Gastroesophageal sphincter (tissue), 4 donors: ENCODE data around the gene KLF6. TPM values are rescaled to one million over a fixed set of nuclear protein-coding genes. Genes with fewer than 3 reads are reported as not detected.

Source experiments
- ATAC-seq: fragments of 150-250 bp; one replicate; pipeline ENCODE4 v1.9.1; 2016; ENCODE audit warnings: mild to moderate bottlenecking, moderate library complexity
- H3K27ac ChIP-seq, 4 donors: fragments of 200-600 bp; sonication (generic) in 3 of 4; 1 replicate in 3 of 4; 2 replicates in 1 of 4; pipeline ENCODE4 v1.5.1; 2016 to 2019
- H3K27me3 ChIP-seq: fragments of 200-600 bp; sonication (generic); one replicate; pipeline ENCODE4 v1.5.1; 2019
- H3K36me3 ChIP-seq, 2 donors: fragments of 200-600 bp; sonication (generic); one replicate each; pipeline ENCODE4 v1.5.1; 2019; ENCODE audit warnings: control low read depth in 1 of 2
- H3K4me1 ChIP-seq, 3 donors: fragments of 200-600 bp; sonication (generic); 1 replicate in 2 of 3; 2 replicates in 1 of 3; pipeline ENCODE4 v1.5.1; 2016 to 2019; ENCODE audit warnings: control low read depth in 2 of 3
- H3K4me3 ChIP-seq, 2 donors: fragments of 200-600 bp; sonication (generic); one replicate each; pipeline ENCODE4 v1.5.1; 2019; ENCODE audit warnings: mild to moderate bottlenecking in 1 of 2, moderate library complexity in 1 of 2
- H3K9me3 ChIP-seq, 3 donors: fragments of 200-600 bp; sonication (generic); one replicate each; pipeline ENCODE4 v1.5.1; 2017 to 2019; ENCODE audit warnings: control low read depth in 2 of 3
- EP300 ChIP-seq: sonication (generic); formaldehyde crosslinking; IDR thresholded peaks from one replicate; pipeline ENCODE4 v1.6.1; 2017; ENCODE audit warnings: antibody characterized with exemption, mild to moderate bottlenecking
- POLR2A ChIP-seq, 2 donors: fragments of 450-650 bp; IDR thresholded peaks; one replicate each; pipeline ENCODE4 v1.6.1; 2017; ENCODE audit warnings: antibody characterized with exemption in 2 of 2, mild to moderate bottlenecking in 2 of 2, moderate library complexity in 1 of 2
- POLR2AphosphoS5 ChIP-seq: sonication (generic); formaldehyde crosslinking; IDR thresholded peaks from one replicate; pipeline ENCODE4 v1.6.1; 2017; ENCODE audit warnings: antibody characterized with exemption
- WGBS, 2 donors: methylation state at CpG; one replicate each; pipeline ENCODE4 v1.1.5; 2018; ENCODE audit warnings: low coverage in 1 of 2; 5-methylcytosine and 5-hydroxymethylcytosine counted together
- total RNA-seq, 4 donors: library from RNA; depleted of rRNA; stranded (reverse); fragments of >200 nt; gene quantifications; one replicate each; pipeline ENCODE4 v1.1.0, GENCODE V29; 2016
- TF ChIP-seq, protein P1 (sequence below), 4 experiments: fragments of 200-600 bp in 2 of 4; fragments of 450-650 bp in 2 of 4; sonication (generic) in 1 of 4; IDR thresholded peaks; one replicate each; pipeline ENCODE4 v1.5.1; 2017 to 2019; ENCODE audit warnings: antibody characterized with exemption in 4 of 4, mild to moderate bottlenecking in 2 of 4, moderate library complexity in 2 of 4

KLF6 gene
- total RNA-seq, 4 donors from 2014 or later: 90.3 to 113 (median 105) TPM

DNA sequence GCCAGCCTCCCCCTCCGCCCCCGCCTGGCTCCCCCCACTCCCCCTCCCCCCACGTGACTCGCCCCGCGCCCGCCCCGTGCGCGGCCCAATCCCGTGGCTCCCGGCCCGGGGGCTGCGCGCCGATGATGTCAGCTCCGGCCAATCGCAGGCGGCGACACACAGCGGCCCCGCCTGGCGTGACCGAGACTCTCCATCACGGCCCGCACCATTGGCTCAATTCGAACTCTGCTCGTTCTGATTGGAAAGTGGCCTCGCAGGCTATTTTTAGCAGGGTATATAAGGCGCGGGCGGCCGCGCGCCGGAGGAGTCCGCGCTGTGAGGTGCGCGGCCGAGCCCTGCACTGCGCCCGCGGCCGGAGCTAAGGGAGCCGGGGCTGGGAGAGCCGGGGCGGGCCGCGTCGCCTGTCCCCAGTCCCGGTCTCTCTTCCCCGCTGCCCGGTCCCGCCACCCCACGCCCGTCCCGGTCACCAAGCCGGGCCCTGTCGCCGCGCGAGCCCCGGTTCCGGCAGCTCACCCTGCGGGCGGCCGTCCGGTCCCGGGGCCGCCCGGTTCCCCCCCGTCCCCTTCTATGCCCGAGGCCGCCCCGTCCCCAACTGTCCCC is 342 bp upstream of the KLF6 start:
- Histone ChIP-seq H3K27ac (peak overlapping the region; percentile 99 to 100 (median 100)), H3K36me3 (peaks cover 0 to 16% of the 10 kb centered on the region in 2 donors), H3K4me3 (peak overlapping the region; percentile 89 to 98), H3K27me3 (no peaks in the 10 kb centered on the region), H3K4me1 (peaks cover 0 to 25% (median 0%) of the 10 kb centered on the region in 3 donors), H3K9me3 (peaks cover 0 to 9% (median 0%) of the 10 kb centered on the region in 3 donors)
- WGBS, 2 donors: no CpG with 5 or more reads among the region's 76 CpGs
- peak; percentile 87 for ATAC-seq
- TF ChIP-seq, protein P1, sequence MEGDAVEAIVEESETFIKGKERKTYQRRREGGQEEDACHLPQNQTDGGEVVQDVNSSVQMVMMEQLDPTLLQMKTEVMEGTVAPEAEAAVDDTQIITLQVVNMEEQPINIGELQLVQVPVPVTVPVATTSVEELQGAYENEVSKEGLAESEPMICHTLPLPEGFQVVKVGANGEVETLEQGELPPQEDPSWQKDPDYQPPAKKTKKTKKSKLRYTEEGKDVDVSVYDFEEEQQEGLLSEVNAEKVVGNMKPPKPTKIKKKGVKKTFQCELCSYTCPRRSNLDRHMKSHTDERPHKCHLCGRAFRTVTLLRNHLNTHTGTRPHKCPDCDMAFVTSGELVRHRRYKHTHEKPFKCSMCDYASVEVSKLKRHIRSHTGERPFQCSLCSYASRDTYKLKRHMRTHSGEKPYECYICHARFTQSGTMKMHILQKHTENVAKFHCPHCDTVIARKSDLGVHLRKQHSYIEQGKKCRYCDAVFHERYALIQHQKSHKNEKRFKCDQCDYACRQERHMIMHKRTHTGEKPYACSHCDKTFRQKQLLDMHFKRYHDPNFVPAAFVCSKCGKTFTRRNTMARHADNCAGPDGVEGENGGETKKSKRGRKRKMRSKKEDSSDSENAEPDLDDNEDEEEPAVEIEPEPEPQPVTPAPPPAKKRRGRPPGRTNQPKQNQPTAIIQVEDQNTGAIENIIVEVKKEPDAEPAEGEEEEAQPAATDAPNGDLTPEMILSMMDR (IDR thresholded peaks at IDR 0.05): peak in 1 of 4 experiments; percentile 33
- TF ChIP-seq POLR2AphosphoS5 (peak; percentile 99), EP300 (no peak), POLR2A (IDR thresholded peaks at IDR 0.05) (peak; percentile 100)

DNA sequence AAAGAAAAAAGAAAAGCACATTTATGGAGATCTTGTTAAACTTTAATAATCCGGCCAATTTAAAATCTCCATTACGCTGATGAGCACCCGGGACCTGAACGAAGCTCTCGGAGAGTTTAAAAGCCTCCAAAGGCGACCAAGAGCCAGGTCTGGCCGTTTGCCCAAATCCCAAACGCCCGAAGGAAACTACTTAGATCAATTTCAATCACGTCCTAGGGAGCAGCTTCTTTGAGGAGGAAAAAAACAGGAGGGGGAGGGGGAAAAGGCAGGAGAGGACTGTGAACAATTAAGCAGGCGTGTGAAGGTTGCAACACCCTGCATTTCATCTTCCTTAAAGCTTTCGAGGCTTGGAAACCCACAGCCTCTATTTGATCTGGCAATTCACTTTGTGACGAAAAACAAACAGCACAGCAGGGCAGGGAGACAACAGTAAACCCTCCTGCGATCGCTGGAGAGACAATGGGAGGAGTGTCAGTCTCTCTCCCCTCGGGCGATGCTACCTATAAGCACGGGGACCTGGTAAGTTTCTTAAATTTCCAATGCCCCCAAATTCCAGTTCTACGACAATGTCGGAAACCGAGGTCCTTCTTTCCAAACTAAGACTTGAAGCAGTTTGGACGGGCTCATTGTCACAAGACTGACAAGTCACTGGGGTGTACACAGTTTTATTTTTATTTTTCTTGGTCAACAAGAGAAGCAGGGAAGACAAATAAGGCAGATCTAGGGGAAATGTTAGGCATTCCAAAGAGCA is 1.2 kb downstream of the KLF6 start:
- peak; percentile 92 for TF ChIP-seq POLR2AphosphoS5
- TF ChIP-seq, protein P1 (IDR thresholded peaks at IDR 0.05): no peak
- peak in 1 of 2 donors; percentile 70 for TF ChIP-seq POLR2A (IDR thresholded peaks at IDR 0.05)
- H3K4me1 ChIP-seq: peaks cover 6 to 39% (median 6%) of the 10 kb centered on the region in 3 donors
- H3K36me3 ChIP-seq: peaks cover 3 to 31% of the 10 kb centered on the region in 2 donors
- no peaks in the 10 kb centered on the region for H3K9me3 ChIP-seq
- WGBS, 2 donors: 0 to 1% methylated on average over 10 to 18 of the region's 22 CpGs
- no peak for ATAC-seq
- peak overlapping the region; percentile 74 to 98 for H3K4me3 ChIP-seq
- H3K27me3 ChIP-seq: no peaks in the 10 kb centered on the region
- H3K27ac ChIP-seq: peak overlapping the region; percentile 93 to 100 (median 100)

DNA sequence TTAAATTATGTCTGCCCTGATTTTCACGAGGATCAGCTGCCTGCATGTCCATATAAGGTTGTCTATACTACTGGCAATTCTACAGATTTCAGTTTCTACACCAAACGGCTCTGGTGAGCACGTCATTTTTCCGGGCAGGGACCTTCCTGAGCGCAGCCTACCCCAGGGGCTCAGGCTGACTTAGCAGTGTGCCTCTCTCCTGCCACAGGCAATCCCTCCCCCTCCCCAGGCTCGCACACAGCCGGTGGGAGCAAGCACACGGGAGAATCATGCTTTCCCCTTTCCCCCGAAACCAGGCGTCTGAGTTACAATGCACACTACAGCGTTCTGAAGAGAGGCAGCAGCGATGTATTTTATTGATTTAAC is 1.7 kb downstream of the KLF6 start:
- H3K9me3 ChIP-seq: no peaks in the 10 kb centered on the region
- peak overlapping the region; percentile 74 to 98 for H3K4me3 ChIP-seq
- TF ChIP-seq, protein P1 (IDR thresholded peaks at IDR 0.05): no peak
- TF ChIP-seq EP300 (no peak), POLR2AphosphoS5 (peak; percentile 87), POLR2A (IDR thresholded peaks at IDR 0.05) (peak; percentile 48 to 75)
- no peaks in the 10 kb centered on the region for H3K27me3 ChIP-seq
- H3K4me1 ChIP-seq: peaks cover 11 to 45% (median 12%) of the 10 kb centered on the region in 3 donors
- peak; percentile 11 for ATAC-seq
- peak overlapping the region; percentile 93 to 100 (median 100) for H3K27ac ChIP-seq
- 0% methylated on average over 1 to 9 of the region's 12 CpGs for WGBS, 2 donors
- peaks cover 5 to 37% of the 10 kb centered on the region in 2 donors for H3K36me3 ChIP-seq

DNA sequence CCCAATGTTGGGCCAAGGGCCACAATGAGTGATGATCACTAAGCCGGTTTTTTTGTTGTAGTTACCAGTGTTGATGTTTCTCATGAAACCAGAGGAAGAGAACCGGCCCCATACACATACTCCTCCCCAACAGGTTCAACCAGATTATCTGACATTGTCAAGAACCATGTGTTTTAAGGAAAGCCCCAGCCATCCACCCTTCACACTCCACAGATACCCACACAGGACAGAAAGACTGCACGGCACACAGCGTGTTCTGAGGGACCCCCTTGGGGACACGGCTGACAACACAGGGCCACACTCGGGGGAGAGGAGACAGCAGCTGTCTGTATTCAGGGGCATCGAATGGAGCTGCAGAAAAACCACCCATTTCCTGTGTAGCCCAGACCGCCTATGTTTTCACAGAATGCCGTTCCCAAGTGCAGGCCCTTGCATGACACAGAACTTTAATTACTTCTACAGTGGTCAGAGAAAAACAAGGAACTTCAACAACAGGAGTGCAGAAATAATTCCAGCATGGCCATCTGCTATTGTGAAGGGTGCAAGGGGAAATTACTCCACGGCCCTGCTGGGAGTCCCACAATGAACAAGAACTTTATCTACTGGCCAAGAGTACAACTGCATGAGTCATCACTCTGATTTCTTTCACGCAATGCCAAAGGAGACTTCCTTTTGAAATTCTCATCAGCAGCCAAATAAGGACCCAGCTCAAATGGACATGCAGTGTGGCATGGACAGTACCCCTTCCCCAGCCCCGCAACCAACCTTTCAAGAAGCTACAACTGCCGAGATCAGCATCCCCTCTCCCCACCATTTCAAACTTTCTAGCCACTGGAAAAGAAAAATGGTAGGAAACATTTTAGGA is 2.3 kb downstream of the KLF6 start:
- TF ChIP-seq POLR2A (IDR thresholded peaks at IDR 0.05) (peak; percentile 39 to 44), POLR2AphosphoS5 (peak; percentile 98), EP300 (no peak)
- TF ChIP-seq, protein P1 (IDR thresholded peaks at IDR 0.05): peak in 1 of 4 experiments; percentile 23

More for the DNA sequence above, 2.3 kb downstream of the KLF6 start:
- no peaks in the 10 kb centered on the region for H3K27me3 ChIP-seq
- ATAC-seq: peak; percentile 50
- H3K36me3 ChIP-seq: peaks cover 5 to 43% of the 10 kb centered on the region in 2 donors
- 0 to 1% methylated on average over 5 to 8 of the region's 13 CpGs for WGBS, 2 donors
- H3K4me3 ChIP-seq: peak overlapping the region; percentile 74 to 98
- H3K9me3 ChIP-seq: no peaks in the 10 kb centered on the region
- peak overlapping the region; percentile 93 to 100 (median 100) for H3K27ac ChIP-seq
- peaks cover 12 to 51% (median 17%) of the 10 kb centered on the region in 3 donors for H3K4me1 ChIP-seq
